ENCODE data around the gene PBX2. TPM values are rescaled to one million over a fixed set of nuclear protein-coding genes. Genes with fewer than 3 reads are reported as not detected.

Gene PBX2
- total and polyA plus RNA-seq, 2 donors (not counting 1 experiment from before 2014, with no cell fraction given): 35.0 to 39.4 TPM

DNA sequence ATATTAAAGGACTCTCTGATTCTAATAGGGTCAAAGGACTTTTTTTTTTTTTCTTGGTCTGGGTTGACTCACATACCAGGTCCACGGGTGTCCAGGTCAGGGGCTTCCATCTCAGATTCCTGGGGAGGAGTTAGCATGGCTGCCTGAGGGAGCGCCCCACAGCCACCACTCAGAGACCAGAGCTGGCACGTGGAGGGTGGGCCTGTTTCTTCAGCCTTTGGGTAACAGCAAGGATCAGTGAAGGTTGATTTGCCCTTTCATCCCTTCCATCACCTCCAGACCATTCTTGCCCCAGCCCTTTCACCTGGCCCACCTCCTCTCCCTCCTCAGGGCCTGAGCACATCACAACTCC lies 8.3 kb upstream of the PBX2 start:
- H3K27me3 ChIP-seq (ENCODE audit: control insufficient read depth, insufficient read depth, low read length): peaks cover 4% of the 10 kb centered on the region
- H4K20me1 ChIP-seq (ENCODE audit: control insufficient read depth, extremely low read depth, insufficient read depth, low read length): no peaks in the 10 kb centered on the region
- no peak overlapping the region for H2AFZ ChIP-seq (ENCODE audit: low read length)
- no peaks in the 10 kb centered on the region for H3K9me3 ChIP-seq (ENCODE audit: control insufficient read depth, insufficient read depth, low read depth, low read length)
- no peak overlapping the region for H3K9ac ChIP-seq (ENCODE audit: insufficient read depth, low read length)
- H3K4me2 ChIP-seq (ENCODE audit: extremely low read depth, insufficient read depth, low read length): no peak overlapping the region
- peaks cover 6% of the 10 kb centered on the region for H3K4me1 ChIP-seq (ENCODE audit: control insufficient read depth, extremely low read depth, insufficient read depth, low read length)
- no peak overlapping the region for H3K4me3 ChIP-seq (replicated peaks in 1 of 4; ENCODE audit: control extremely low read depth in 1 of 4, insufficient read depth in 1 of 4, low read depth in 3 of 4, low read length in 4 of 4)
- H3K27ac ChIP-seq (ENCODE audit: insufficient read depth, low read length): no peak overlapping the region
- no peaks in the 10 kb centered on the region for H3K79me2 ChIP-seq (ENCODE audit: control insufficient read depth, insufficient read depth, low read length)
- TF ChIP-seq EZH2 (IDR thresholded peaks at IDR 0.05; ENCODE audit: low read length, missing control alignments): no peak
- TF ChIP-seq, protein P1, sequence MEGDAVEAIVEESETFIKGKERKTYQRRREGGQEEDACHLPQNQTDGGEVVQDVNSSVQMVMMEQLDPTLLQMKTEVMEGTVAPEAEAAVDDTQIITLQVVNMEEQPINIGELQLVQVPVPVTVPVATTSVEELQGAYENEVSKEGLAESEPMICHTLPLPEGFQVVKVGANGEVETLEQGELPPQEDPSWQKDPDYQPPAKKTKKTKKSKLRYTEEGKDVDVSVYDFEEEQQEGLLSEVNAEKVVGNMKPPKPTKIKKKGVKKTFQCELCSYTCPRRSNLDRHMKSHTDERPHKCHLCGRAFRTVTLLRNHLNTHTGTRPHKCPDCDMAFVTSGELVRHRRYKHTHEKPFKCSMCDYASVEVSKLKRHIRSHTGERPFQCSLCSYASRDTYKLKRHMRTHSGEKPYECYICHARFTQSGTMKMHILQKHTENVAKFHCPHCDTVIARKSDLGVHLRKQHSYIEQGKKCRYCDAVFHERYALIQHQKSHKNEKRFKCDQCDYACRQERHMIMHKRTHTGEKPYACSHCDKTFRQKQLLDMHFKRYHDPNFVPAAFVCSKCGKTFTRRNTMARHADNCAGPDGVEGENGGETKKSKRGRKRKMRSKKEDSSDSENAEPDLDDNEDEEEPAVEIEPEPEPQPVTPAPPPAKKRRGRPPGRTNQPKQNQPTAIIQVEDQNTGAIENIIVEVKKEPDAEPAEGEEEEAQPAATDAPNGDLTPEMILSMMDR (conservative IDR thresholded peaks at IDR 0.05 in 1 of 2, IDR thresholded peaks at IDR 0.05 in 1 of 2; ENCODE audit: low read depth in 1 of 2, low read length in 2 of 2): no peak
- H3K36me3 ChIP-seq (ENCODE audit: control insufficient read depth, insufficient read depth, low read length): no peaks in the 10 kb centered on the region
- DNase-seq (ENCODE audit: low read depth in 2 of 2): no peak

DNA sequence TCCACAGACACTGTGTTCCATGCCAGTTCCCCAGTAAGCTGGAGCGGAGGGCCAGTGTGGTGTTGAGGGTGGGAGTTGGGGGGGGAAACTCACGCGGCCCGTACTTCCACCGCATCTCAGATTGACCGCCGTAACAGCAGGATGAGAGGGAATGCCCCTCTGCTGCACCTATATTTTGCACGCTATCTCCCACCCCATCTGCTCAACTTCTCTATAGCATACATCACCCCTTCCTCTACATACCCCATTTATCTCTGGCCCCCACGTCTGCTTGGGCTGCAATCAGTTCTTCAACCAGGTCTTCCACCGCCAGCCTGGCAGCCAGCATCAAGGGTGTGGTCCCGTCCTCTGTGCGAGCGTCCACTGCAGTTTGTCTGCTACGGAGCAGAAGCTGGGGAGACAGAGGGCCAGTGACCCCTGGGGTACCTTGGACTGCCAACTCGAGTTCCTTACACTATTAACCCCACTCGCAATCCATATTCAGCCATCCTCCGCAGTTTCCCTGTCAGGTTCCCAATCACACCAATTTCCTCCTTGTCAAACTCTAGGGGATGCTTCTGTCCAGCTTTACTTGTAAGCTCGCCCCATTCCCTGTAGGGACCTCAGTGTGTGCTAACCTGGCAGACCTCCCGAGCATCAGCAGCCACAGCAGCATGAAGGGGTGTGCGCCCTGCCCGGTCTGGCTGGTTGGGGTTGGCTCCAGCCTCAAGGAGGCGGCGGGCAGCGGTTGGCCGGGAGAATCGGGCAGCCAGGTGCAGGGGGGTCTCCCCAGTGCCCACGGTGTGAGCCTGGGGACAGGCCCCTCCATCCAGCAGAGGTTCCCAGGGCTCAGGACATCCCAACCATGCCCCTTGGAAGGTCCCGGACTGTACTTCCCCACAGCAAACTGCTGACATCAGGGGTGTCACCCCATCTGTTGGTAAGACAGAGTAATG lies 6.9 kb upstream of the PBX2 start:
- peaks cover 11% of the 10 kb centered on the region for H3K4me1 ChIP-seq (ENCODE audit: control insufficient read depth, extremely low read depth, insufficient read depth, low read length)
- H3K9me3 ChIP-seq (ENCODE audit: control insufficient read depth, insufficient read depth, low read depth, low read length): no peaks in the 10 kb centered on the region
- H3K4me3 ChIP-seq (replicated peaks in 1 of 4; ENCODE audit: control extremely low read depth in 1 of 4, insufficient read depth in 1 of 4, low read depth in 3 of 4, low read length in 4 of 4): peak overlapping the region; percentile 70 to 90 (median 78)
- H4K20me1 ChIP-seq (ENCODE audit: control insufficient read depth, extremely low read depth, insufficient read depth, low read length): no peaks in the 10 kb centered on the region
- DNase-seq (ENCODE audit: low read depth in 2 of 2): peak in 1 of 2 donors; percentile 19
- no peaks in the 10 kb centered on the region for H3K36me3 ChIP-seq (ENCODE audit: control insufficient read depth, insufficient read depth, low read length)
- peak overlapping the region; percentile 99 for H3K27ac ChIP-seq (ENCODE audit: insufficient read depth, low read length)
- TF ChIP-seq, protein P1 (conservative IDR thresholded peaks at IDR 0.05 in 1 of 2, IDR thresholded peaks at IDR 0.05 in 1 of 2; ENCODE audit: low read depth in 1 of 2, low read length in 2 of 2): no peak
- TF ChIP-seq EZH2 (IDR thresholded peaks at IDR 0.05; ENCODE audit: low read length, missing control alignments): no peak
- H3K79me2 ChIP-seq (ENCODE audit: control insufficient read depth, insufficient read depth, low read length): no peaks in the 10 kb centered on the region
- peak overlapping the region; percentile 99 for H3K9ac ChIP-seq (ENCODE audit: insufficient read depth, low read length)
- peak overlapping the region; percentile 90 for H3K4me2 ChIP-seq (ENCODE audit: extremely low read depth, insufficient read depth, low read length)
- H2AFZ ChIP-seq (ENCODE audit: low read length): peak overlapping the region; percentile 86
- peaks cover 4% of the 10 kb centered on the region for H3K27me3 ChIP-seq (ENCODE audit: control insufficient read depth, insufficient read depth, low read length)

- peak overlapping the region; percentile 70 to 90 (median 78) for H3K4me3 ChIP-seq (replicated peaks in 1 of 4; ENCODE audit: control extremely low read depth in 1 of 4, insufficient read depth in 1 of 4, low read depth in 3 of 4, low read length in 4 of 4)
- peak overlapping the region; percentile 86 for H2AFZ ChIP-seq (ENCODE audit: low read length)
- peak overlapping the region; percentile 99 for H3K27ac ChIP-seq (ENCODE audit: insufficient read depth, low read length)
- DNase-seq (ENCODE audit: low read depth in 2 of 2): peak; percentile 84 to 91
- peak overlapping the region; percentile 99 for H3K9ac ChIP-seq (ENCODE audit: insufficient read depth, low read length)
- no peaks in the 10 kb centered on the region for H3K9me3 ChIP-seq (ENCODE audit: control insufficient read depth, insufficient read depth, low read depth, low read length)
- no peaks in the 10 kb centered on the region for H3K36me3 ChIP-seq (ENCODE audit: control insufficient read depth, insufficient read depth, low read length)
- no peaks in the 10 kb centered on the region for H4K20me1 ChIP-seq (ENCODE audit: control insufficient read depth, extremely low read depth, insufficient read depth, low read length)
- peaks cover 4% of the 10 kb centered on the region for H3K27me3 ChIP-seq (ENCODE audit: control insufficient read depth, insufficient read depth, low read length)
- TF ChIP-seq, protein P1 (conservative IDR thresholded peaks at IDR 0.05 in 1 of 2, IDR thresholded peaks at IDR 0.05 in 1 of 2; ENCODE audit: low read depth in 1 of 2, low read length in 2 of 2): no peak
- TF ChIP-seq EZH2 (IDR thresholded peaks at IDR 0.05; ENCODE audit: low read length, missing control alignments): no peak
- H3K4me2 ChIP-seq (ENCODE audit: extremely low read depth, insufficient read depth, low read length): peak overlapping the region; percentile 90
- no peaks in the 10 kb centered on the region for H3K79me2 ChIP-seq (ENCODE audit: control insufficient read depth, insufficient read depth, low read length)
- peaks cover 11% of the 10 kb centered on the region for H3K4me1 ChIP-seq (ENCODE audit: control insufficient read depth, extremely low read depth, insufficient read depth, low read length)
These were observed 6.1 kb upstream of the PBX2 start for GRCh38 chr6:32195902-32196681.

Data from fibroblast of lung (primary cell).